Amygdala (tissue), 56 donors: Measurements from ENCODE around the gene UBL4B.
"Not testable (repeated sequence)": the region's sequence is repeated elsewhere in the genome, so short reads cannot be mapped to it uniquely, and the experiment has no call there.

ENCODE experiments used
- DNase-seq, 56 donors: peaks; one replicate each; lab custom pipeline; 2025; lab: John Stamatoyannopoulos, UW

UBL4B gene, protein sequence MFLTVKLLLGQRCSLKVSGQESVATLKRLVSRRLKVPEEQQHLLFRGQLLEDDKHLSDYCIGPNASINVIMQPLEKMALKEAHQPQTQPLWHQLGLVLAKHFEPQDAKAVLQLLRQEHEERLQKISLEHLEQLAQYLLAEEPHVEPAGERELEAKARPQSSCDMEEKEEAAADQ

DNA sequence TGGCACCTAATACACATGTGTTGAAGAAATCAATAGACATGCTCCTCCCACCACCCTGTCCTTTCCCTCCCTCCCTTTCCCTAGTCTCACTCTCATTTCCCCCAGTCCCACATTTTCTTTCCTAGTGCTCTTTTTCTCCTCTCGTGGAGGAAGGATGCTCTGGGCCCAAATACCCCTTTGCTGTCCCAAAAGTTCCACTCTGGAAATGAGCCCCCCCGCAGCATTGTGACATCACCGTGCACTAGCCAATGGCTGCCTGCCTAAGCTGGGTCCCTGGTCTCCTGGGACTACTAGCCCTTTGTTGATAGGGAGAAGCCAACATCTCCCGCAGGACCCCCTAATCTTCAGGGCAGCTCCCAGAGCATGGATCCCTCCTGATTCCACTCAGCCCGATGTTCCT, at the start of gene UBL4B:
Gene UBL4B, plus strand, starts transcription at position 301 of the 400 bp plus-strand sequence. Its CDS starts 92 bp downstream, at position 393.
- no peak for DNase-seq

DNA sequence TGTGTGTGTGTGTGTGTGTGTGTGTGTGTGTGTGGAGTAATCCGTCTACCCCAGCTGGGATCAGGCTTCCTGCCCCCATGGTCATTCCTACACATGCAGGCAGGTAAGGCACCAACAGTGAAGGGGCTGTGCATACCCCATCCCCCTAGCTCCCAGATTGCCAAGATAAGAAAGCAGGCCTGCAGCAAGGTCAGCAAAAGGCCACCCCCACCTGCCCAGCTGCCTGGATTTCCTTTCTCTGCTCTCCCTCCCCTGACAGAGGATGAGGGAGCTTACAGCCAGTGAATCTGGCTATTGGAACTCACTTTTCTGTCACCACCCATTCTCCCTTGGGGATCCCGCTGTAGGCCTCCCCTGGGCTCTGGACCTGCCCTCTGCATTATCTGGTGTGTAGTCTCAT, 49.6 kb upstream of the UBL4B start:
- no peak for DNase-seq

DNA sequence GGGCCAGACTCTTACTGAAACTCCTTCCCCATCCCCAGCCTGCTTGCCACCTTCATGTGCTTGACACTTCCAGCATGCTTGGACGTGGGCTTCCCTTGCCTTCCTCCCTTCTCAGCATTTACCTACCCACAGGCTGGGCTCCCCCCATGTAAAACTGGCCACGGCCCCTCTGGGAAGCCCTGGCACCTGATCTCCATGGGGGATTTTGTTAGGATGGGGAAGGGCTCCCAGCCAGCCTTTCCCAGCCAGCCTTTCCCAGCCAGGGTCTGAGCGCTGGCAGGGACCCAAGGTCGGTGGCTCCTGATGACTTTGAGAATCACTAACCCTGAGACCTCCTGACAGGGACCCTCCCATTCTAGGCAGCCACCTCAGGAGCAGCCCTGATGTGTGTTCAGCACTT, 48.5 kb upstream of the UBL4B start:
- DNase-seq: no peak

DNA sequence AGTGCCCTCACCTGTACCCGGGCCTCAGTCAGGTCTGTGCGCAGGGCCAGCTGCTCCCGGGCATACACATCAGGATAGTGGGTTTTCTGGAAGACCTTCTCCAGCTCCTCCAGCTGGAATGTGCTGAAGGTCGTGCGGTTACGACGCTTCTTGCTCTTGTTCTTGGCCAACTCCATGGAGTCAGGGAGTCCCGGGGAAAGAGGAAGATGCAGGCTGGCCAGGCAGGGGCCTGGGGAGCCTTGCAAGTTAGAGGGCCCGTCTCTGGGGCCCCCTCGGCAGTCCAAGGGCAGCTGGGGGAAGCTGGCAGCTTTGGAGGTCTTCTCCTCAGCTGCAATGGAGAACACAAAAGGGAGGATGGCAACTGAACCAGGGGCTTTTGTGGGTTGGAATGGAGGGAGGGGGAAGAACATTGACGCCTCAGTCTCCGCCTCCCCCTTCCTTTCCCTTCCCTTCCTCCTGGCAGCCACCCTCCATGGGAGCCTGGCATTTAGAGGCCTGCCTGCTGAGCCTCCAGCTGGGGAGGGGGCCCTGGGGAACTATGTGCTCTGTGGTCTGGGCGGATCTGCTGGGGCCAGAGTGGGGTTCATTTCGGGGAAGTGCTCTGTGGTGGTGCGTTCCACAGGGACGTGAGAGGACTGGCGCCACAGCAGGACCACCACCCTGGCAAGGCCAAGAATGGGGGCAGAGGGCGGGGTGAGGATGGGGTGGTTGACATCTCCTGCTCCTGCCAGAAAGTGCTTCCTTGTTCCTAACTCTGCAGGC, 47.5 kb upstream of the UBL4B start:
- DNase-seq: no peak

DNA sequence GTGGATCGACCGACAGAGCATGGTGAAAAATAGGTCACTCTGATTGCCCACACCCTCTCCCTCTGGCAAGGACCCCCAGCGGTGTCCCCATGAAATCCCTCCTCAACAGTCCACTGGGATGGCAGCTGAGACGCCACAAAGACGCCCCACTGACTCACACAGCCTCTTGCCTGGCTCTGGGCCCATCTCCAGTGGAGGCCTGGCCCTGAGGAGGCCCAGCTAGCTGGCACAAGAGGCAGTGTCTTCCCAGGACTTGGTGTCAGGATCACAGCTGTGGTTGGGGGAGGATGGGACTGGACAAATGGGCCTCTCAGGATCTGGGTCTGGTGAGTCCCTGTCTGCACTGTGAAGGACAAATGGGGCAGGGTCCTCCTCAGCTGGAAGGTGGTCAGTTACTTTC, 46.4 kb upstream of the UBL4B start:
- DNase-seq: no peak

DNA sequence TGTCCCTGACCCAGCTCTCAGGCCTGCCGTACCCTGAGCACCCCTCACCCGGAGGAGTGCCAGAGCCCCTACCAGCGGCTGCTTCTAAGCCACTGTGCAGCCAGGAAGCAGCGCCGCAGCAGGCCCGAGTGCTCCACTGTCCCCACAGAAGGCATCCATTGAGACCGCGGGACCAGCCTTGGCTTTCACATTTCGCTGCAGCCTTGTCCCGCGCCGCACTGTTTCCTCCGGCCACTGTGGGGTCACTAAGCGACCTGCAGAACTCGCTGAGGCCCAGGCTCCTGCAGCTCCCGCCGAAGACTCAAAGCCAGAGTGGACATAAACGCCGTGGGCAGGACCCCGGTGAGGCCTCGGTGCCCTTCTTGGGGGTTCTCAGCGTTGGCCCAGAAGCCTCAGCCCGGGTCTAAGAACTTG, 44.8 kb upstream of the UBL4B start:
- DNase-seq: no peak

DNA sequence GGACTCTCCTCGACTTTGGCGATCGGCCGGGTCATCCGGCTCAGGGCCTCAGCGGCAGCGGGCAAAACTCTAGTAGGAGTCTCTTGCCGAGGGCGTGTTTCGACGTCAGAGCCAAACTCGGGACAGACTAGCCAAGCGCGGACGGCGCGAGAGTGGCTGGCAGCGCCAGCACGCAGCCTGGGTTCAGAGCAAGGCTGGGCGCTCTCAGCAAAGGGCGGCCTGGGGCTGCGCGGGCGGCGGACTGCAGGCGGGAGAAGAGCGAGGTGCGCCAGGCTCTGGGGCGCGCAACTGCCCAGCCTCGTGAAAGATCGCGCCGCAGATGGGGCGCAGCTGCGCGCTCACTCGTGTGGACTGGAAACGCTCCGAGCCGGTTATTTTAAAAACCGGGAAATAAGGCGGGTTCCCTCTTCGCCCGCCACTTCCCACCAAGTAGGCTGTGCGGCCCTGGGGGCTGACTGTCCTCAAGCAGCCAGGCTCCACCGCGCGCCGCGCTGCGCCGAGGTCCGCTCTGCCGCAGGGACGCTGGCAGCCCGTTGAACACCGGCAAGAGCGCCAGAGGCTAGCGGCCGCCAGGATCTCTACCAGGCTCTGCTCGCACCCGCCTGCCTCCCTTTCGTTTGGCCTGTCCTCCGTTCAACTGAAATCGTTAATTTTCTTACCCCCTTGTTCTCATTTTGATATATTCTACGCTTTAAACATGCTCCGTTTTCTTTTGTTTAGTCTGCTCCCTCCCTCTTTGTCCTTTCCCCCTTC, 44.2 kb upstream of the UBL4B start:
- DNase-seq: no peak

DNA sequence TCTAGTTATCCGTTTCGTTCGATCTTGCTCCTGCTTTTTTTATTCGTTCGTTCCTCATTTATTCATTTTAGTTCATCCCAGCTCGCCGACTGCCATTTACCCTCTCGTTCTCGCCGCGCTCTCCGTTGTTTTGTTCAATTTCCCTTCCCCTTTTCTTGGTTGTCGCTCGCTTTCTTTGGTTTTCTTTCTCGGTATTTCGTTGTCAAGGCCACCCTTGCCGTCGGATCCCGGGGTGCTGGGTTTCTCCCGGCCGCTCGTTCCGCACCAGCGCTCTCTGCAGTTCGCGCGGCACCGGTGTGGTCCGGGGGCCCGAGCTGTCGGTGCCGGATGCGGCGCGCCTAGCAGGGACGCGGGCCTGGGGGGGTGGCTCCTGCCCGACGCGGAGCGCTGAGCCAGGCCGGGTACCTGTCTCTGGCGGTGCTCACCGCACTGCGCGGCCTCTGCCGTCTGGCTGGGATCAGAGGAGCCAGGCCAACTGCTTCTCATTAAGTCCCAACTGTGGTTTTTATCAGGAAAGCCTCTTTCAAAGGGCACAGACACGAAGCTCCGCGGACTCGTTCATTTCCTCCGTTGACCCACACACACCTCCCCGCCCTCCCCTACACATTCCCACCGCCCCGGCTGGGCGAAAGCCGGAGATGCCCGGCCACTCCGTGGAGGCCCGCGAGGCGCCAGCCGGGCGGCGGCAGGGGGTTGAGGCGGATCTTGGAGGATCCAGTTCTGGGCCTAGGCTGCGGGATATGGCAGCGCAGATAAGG, 43.4 kb upstream of the UBL4B start:
- no peak for DNase-seq

DNA sequence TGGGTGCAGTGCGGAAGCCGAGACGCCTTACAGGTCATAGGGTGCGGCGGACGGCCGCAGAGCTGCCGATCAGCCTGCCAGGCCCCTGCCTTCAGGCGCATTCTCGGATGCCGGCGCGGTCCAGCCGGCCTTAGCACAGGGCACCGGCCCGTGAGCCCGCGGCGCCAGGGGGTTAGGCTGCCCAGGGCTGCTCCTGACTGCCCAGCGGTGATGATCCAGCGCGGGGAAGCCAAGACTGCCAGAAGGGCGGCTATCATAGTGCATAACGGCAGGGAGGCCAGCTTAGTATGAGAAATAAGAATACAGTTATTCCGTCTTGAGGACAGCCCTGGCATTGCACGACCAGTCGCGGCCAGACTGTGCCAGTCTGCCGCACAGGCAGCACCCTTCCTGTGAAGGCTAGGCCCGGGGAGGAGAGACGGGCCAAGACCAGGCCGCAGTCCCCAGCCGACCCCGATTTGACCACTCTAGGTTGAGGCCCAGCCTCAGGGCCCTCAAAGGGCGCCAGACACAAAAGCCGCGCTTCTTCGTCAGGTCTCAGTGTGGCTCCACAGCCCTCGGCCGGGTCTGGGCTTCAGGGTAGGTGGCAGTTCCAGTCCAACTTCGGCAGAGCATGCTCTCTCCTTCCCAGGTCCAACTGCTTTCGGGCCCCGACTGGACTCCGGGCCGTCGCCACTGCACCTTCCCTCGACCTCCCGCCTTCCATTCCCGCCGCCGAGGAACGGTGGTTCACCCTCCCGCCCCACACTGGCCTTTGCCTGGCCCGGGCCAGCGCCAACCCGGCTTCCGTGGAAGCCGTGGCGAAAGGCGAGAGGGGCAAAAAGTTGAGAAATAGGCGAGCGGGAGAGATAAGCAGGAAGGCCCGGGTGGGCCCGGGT, 42.6 kb upstream of the UBL4B start:
- no peak for DNase-seq

DNA sequence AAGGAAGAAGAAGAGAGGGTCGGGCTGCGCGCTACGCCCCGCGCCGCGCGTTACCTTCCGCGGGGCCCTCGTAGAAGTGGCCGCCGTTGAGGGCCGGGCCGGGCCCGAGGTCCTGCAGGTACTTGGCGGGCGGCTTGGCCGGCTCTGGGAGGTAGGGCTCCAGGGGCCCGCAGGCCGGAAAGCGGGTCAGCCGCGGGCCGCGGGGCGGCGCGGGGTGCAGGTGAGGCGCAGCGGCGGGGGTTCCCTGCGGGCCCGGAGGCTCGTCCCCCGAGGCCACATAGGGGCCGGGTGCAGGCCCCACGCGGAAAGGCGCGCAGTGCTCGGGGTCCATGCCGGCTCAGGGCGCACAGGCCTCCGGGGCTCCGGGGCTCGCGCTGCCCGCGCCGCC, 42.0 kb upstream of the UBL4B start:
- DNase-seq: no peak

DNA sequence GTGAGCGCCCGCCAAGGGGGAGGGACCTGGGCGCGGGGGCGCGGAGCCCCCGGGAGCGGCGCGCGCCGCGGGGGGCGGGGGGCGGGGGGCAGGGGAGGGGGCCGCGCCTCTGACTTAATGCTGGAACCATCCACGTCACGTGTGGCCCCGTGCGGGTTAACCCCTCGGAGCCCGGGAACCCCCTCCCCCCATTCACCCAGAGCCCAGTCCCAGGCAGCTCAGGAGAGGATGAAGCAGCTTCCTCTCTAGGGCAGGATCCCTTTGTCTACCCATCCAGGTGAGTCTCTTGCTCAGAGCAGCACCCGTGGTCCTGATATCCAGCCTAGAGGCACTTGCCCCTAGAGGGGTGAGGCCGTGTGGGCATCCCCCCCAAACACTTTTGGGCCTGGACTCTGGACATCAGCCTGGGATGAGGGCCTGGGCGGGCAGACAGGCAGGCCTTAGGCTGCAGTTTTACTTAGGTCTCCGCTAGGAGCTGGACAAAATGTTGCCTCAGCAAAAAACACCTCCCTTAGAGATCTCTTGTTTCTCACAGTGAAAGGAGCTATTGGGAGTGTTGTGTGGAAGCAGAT, 41.5 kb upstream of the UBL4B start, which contains the start of gene ALX3:
Gene ALX3, minus strand, starts transcription at position 2 of the 572 bp plus-strand sequence. CDS start 60 bp downstream, outside the sequence.
- no peak for DNase-seq

DNA sequence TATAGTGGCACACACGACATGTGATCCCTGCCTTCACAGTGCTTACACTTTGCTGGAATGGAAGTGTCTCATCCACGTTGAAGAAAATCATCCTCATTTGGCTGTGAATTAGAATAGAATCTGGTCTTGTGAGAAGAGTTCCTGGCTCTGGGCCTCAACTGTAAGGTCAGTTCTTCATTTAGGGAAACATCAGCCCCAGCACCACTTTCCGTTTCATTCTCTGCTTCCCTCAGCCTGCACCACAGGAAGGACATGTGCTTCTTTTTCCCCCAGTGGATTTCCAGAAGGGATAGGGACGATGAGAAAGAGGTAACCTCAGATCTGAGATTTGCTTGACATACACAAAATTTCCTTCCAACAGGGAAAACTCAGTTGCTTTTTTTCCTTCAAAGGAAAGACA, 38.1 kb upstream of the UBL4B start:
- no peak for DNase-seq

DNA sequence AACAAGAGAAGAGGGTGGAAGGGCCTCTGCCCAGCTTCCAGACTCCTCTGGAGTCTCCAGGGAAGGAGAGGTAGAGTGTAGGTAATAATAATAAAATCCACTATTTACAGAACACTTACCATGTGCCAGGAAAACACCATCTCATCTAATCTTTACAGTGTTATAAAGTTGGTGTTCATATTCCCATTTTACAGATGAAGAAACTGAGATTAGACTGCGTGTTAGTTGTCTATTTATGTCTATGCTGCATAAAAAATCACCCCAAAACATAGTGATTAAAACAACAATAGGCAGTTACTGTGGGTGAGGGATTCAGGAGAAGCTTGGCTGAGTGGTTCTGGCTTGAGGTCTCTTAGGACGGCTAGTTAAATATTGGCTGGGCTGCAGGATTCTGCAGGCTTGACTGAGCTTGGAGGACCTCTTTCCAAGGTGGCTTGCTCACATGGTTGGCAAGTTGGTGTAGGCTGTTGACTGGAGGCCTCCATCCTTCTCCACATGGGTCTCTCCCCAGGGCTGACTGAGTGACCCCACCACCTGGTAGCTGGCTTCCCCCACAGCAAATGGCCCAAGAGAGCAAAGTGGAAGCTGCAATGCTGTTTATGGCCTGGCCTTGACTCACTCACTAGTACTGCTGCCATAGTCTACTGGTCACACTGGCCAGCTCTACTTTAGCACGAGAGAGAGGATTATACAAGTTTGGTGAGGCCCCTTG, 35.3 kb upstream of the UBL4B start:
- DNase-seq: no peak

DNA sequence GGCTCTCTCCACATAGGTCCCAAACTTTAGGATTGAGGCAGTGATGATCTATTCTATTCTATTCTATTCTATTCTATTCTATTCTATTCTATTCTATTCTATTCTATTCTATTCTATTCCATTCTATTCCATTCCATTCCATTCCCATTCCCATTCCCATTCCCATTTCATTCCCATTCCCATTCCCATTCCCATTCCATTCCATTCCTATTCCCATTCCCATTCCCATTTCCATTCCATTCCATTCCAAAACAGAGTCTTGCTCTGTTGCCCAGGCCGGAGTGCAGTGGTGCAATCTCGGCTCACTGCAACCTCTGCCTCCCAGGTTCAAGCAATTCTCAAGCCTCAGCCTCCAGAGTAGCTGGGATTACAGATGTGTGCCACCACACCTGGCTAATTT, 32.2 kb upstream of the UBL4B start:
- not testable (repeated sequence) for DNase-seq

DNA sequence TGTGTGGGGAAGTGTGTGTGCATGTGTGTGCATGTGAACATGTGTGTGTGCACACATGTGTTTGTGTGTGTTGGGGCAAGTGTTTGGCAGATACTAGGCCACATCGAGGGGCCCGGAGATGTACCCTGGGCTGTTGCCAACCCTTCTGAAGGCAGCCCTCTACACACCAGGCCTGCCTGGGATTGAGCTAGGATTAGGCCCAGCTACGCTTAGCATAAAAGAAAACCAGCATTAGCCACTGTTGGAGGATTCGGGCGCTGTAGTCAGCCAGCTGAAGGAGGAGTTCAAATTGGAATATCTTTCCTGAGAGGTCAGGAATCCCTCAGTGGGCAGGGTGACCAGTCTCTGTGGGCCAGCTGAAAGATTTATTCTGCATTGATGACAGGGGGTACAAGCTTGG, 31.2 kb upstream of the UBL4B start:
- no peak for DNase-seq

DNA sequence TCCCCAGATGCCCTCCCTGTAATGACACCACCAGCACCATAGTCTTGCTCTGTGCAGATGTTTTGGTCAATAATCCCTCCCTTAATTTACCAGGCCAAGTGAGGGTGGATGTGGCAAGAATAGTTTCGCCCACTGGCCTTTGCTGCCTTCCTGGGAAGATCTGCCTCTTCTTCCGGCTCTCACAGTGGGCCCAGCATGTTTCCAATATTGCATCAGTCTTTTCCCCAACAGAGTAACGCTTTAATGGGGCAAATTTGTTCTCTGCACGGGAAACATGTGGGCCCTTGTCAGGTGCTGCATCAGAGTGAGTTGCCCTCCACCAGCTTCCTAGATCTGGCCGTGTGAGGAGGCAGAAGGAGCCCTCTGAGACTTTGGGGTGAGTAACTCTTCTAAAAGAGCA, 29.8 kb upstream of the UBL4B start:
- DNase-seq: no peak

DNA sequence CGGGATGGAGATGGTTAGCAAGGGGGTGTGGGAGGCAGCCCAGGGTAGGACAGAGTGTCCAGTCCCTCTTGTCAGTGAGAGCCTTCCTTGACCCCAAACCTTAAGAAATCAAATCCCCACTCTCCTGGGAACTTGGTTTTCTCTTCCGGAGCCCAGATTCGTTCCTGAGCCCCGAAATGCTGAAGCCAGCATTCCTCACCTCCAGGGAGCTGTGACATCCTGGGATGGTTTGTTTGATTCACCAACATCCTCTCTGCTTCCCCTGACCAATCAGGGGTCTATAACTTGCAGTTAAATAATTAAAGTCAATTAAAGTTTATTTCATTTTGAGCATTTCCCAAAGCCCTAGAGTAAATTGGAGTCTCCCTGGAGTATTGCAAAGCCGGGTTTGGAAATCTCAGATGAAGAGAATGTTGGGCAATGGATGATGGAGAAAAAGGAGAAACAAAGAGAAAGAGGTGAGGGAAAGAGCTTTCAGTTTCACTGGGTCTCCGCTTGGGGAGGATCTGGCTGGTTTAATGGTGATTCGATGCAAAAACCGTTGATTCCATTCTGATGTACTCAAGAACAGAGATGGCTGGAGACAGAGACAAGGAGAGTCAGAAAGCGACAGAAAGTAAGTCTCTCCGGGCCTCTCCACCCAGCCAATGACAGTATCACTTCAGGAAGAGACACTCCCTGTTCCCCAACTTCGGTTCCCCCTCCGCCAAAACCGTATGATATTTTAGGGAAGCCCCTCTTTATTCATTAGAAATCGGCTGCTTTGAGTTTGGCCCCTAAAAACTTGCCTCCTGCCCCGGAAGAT, 29.0 kb upstream of the UBL4B start:
- DNase-seq: no peak

DNA sequence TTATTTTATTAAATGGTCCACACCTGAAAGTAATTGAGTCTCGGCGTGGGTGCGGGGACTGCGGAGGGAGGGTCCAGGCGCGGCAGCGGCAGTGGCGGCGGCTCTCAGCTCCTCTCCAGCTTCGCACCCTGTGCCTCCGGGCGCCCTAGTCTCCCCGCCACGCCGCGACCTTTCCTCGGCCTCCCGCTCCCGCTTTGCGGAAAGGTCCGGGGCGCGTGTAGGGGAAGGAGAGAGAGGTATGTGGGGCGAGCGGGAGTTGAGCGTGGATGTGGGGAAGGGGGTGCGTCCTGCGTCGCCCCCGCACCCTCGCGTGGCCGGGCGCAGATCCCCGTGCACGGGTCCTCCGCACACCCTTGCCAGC, 28.4 kb upstream of the UBL4B start:
- no peak for DNase-seq
